ENCODE results near the gene LDLR.

The LDLR gene

GRCh38 chr19:11089254-11090013, at the start of gene LDLR:
Gene LDLR (plus strand): TSS chr19:11089463. CDS start chr19:11089549, 86 bp downstream.
- FAIRE-seq = no peak

- FAIRE-seq = no peak
These were observed 48.1 kb upstream of the LDLR start for GRCh38 chr19:11041194-11041593.

- no peak for FAIRE-seq
These were observed 47.2 kb upstream of the LDLR start for GRCh38 chr19:11041966-11042627.

DNA sequence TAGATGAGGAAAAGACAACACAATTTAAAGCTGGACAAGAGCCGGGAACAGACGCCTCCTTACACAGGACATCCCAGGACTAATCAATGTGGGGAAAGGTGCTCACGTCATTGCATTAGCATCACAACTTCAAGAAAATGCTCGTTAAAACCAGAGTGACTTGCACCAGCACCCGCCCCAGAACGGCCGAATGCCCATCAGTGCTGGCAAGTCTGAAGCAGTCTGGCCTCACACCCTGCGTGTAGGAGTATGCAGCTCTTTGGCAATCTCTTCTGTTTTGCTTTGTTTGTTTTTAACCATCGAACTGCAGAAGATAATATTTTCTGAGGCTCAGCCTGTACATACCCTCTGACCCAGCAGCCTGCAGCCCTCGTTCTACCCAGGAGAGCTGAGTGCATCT, 44.8 kb upstream of the LDLR start:
- no peak for FAIRE-seq

DNA sequence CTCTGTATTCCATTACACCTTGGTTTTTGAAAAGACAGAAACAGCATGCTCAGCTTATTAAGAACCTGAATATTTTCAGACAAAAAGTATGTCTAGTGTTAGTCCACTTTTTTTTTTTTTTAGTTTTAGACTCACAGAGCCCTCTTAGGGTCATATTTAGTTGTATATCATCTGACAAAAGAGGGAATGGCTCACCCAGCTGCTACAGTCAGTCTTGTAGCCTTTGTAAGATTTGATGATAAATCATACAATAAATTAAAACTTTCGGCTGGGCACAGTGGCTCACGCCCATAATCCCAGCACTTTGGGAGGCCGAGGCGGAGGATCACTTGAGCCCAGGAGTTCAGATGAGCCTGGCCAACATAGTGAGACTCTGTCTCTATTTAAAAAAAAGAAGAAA, 43.7 kb upstream of the LDLR start:
- FAIRE-seq = no peak

GRCh38 chr19:11046605-11047354, 42.5 kb upstream of the LDLR start:
- no peak for FAIRE-seq

DNA sequence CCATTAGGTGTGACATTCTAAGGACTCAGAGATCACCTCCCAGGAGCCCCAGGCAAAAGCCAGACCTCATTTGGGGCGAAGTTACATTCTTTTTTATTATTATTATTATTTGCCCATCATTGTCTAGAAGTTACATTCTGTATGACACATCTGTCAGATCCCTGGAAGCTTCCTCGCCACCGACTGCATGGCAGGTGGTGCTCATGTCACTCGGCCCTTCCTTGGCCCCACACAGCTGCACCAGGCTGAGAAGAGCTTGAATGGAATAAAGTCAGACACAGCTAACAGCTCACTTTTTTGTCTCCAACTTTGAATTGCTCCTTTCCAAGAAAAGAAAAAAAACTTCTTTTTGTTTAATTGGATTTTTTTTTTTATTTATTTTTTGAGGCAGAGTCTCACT, 41.4 kb upstream of the LDLR start:
- FAIRE-seq = no peak

GRCh38 chr19:11050323-11051114, 38.7 kb upstream of the LDLR start:
- FAIRE-seq = no peak

DNA sequence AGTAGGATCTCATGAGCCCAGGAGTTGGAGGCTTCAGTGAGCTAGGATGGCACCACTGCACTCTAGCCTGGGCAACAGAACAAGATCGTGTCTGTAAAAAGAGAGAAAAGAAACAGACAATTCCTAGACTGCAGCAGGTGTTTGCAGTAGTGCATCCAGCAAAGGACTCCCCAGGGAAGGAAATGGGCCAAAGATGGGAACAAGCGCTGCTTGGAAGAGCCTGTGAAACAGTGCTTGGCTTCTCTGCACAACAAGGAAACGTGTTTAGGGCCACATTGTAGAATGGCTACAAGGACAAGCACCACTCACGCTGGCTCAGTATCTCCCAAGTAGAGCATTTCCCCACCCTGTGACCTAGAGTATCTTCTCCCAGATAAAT, 35.5 kb upstream of the LDLR start:
- FAIRE-seq = no peak

GRCh38 chr19:11054200-11054599, 35.1 kb upstream of the LDLR start:
- FAIRE-seq = no peak

DNA sequence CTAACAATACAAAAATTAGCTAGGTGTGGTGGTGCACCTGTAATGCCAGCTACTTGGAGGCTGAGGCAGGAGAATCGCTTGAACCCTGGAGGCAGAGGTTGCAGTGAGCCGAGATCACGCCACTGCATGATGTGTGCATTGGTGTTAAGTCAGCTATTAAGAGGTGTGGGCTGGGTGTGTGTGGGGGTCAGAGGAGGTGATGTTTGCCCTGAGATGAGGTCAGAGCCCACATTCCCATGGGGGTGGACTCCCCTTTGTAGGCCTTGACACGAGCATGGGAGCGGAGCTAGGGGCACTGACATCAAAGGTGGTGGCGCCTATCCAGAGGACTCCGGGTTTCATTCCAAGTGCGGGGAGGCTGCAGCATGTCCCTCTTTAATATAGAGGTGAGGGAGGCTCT, 34.6 kb upstream of the LDLR start:
- no peak for FAIRE-seq

- no peak for FAIRE-seq
These were observed 30.8 kb upstream of the LDLR start for GRCh38 chr19:11058246-11059030.

DNA sequence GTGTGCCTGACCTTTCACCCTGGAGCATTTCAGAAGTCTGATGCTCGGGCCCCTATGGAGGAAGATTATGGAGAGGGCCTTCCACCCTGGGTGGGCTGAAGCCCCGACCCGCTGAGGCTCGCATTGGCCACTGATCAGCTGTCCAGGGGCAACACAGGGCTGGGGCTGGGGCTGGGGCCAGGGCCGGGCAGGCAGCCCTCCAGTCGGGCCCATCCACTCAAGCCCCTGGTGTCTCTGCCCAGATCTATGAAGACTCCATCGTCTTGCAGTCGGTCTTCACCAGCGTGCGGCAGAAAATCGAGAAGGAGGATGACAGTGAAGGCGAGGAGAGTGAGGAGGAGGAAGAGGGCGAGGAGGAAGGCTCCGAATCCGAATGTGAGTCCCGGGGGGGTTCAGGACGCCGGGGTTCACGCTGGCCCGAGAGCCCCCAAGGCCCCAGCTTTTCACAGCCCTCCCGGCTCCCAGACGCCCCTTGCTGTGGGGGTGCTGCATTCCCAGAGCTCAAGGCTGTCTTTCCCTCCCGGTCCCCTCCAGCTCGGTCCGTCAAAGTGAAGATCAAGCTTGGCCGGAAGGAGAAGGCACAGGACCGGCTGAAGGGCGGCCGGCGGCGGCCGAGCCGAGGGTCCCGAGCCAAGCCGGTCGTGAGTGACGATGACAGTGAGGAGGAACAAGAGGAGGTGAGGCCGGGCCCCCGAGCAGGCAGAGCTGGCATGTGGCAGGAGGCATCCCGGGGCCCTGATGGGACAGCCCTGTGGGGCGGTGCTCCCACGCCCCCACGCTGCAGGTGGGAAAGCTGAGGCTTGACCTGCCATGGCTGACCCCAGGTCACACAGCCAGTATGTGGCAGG, 29.5 kb upstream of the LDLR start:
- FAIRE-seq = no peak

- FAIRE-seq = no peak
These were observed 27.3 kb upstream of the LDLR start for GRCh38 chr19:11061952-11062351.

- FAIRE-seq = no peak
These were observed 25.8 kb upstream of the LDLR start for GRCh38 chr19:11063434-11063833.

DNA sequence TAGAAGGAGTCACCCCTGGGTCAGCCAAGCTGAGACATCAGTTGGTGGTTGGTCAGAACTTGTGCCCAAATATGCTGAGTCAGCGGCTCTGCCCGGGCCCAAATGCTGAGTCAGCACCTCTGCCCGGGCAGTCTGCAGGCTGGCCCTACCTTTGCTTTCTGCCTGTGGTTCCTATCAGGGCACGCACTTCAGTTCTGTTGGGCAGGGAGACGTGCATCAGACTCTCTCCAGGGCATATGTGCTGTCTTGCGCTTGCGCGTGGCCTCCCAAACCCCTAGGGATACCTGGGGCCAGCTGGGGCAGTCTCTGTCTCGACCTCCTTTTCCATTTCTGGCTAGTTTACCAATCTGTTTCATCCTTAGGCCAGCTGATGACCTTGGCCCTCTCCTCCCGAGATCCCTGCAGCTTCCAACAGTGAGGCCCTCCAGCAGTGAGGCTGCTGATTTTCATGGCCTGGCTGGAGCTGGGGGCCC, 24.4 kb upstream of the LDLR start:
- FAIRE-seq = no peak

GRCh38 chr19:11066326-11066725, 22.9 kb upstream of the LDLR start:
- FAIRE-seq = no peak

DNA sequence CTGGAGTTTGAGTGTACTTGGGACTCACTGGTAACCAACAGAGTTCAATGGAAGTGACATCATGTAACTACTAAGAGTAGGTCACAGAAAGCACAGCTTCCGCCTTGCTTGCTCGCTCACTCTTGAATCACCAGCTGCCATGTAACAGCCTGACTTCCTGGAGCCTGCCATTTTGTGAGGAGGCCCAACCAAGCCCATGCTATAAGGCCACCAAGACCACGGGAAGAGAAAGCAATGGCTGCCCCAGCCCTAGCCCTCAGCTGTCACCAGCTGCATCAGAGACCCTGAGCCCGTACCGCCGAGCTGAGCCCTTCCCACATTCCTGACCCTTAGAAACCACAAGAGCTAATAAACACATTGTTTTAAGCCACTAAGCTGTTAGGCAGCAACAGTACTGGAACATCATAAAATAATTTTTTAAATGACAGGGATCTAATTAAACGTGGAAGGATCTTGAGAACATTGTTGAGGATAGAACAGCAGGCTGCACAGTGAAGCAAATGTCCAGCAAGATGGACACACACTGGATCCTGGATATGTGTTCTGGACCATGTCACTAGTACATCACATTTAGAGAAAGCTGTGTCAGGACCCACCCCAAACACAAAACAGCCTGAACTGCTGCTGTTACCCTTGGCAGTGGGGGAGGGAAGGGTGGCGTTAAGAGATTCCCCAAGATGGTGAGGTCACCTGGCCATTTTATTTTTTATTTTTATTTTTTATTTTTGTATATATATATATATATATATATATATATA, 21.7 kb upstream of the LDLR start:
- FAIRE-seq = no peak

- FAIRE-seq = no peak
These were observed 19.7 kb upstream of the LDLR start for GRCh38 chr19:11069561-11069960.

GRCh38 chr19:11070123-11070522, 19.1 kb upstream of the LDLR start:
- FAIRE-seq = no peak

All from endometrium (tissue), 2 donors.